PC-3 (cell line): ENCODE measurements around the gene MEAF6. TPM values are rescaled to one million over a fixed set of nuclear protein-coding genes. Genes with fewer than 3 reads are reported as not detected.
A peak's percentile ranks its signal among the peaks of the same experiment; 100 is the strongest.

Source experiments
- ATAC-seq: fragments of 200-7000 bp; cut with Tn5 transposase; 2 replicates; pipeline ENCODE4 v1.9.1; 2020; ENCODE audit warnings: mild to moderate bottlenecking, moderate library complexity
- BruUV-seq: library from RNA; stranded (reverse); fragments of 400-500 nt; replicated peaks from 2 replicates; lab custom pipeline; 2021; lab: Mats Ljungman, UMichigan
- CTCF ChIA-PET: fragments of 300-600 bp; sonication (Branson Sonifier 250); formaldehyde crosslinking; loops from one replicate; lab custom pipeline; 2022; ENCODE audit warnings: antibody characterized with exemption; lab: Charles Lee
- POLR2A ChIA-PET: fragments of 300-600 bp; sonication (Branson Sonifier 250); formaldehyde crosslinking; loops from one replicate; lab custom pipeline; 2022; ENCODE audit warnings: antibody characterized with exemption; ENCODE audit not compliant: unreplicated experiment; lab: Charles Lee
- DNase-seq: peaks from one replicate; pipeline ENCODE4 v3.0.0-alpha.2; 2015
- H2AFZ ChIP-seq: fragments of 300-600 bp; sonication (generic); 2 replicates; pipeline ENCODE4 v1.6.0; 2016; ENCODE audit warnings: antibody characterized with exemption, low read length
- H3F3A ChIP-seq: fragments of 300-600 bp; sonication (generic); one replicate; pipeline ENCODE4 v1.6.0; 2017; ENCODE audit warnings: antibody characterized with exemption, low read length, control low read depth, mild to moderate bottlenecking; ENCODE audit not compliant: unreplicated experiment
- H3K27ac ChIP-seq: fragments of 300-600 bp; sonication (generic); 2 replicates; pipeline ENCODE4 v1.5.1; 2016; ENCODE audit warnings: mild to moderate bottlenecking, low read length
- H3K27me3 ChIP-seq: fragments of 300-600 bp; sonication (generic); 2 replicates; pipeline ENCODE4 v1.6.1; 2016; ENCODE audit warnings: low read length, mixed read lengths
- H3K36me3 ChIP-seq: fragments of 300-600 bp; sonication (generic); 2 replicates; pipeline ENCODE4 v1.6.1; 2016; ENCODE audit warnings: low read depth, mixed run types, low read length, mixed read lengths
- H3K4me1 ChIP-seq: fragments of 300-600 bp; sonication (generic); 2 replicates; pipeline ENCODE4 v1.5.1; 2016; ENCODE audit warnings: low read length; ENCODE audit not compliant: insufficient read depth
- H3K4me2 ChIP-seq: fragments of 300-600 bp; sonication (generic); 2 replicates; pipeline ENCODE4 v1.6.0; 2016; ENCODE audit warnings: low read length
- H3K4me3 ChIP-seq: fragments of 300-600 bp; sonication (generic); 2 replicates; pipeline ENCODE4 v1.5.1; 2016; ENCODE audit warnings: mild to moderate bottlenecking, low read length, mixed read lengths
- H3K79me2 ChIP-seq: fragments of 300-600 bp; sonication (generic); 2 replicates; pipeline ENCODE4 v1.6.1; 2017; ENCODE audit warnings: low read length, mixed read lengths
- H3K9ac ChIP-seq: fragments of 300-600 bp; sonication (generic); 2 replicates; pipeline ENCODE4 v1.6.0; 2016; ENCODE audit warnings: mild to moderate bottlenecking, low read length
- H3K9me2 ChIP-seq: fragments of 300-600 bp; sonication (generic); replicated peaks from 2 replicates; pipeline ENCODE4 v1.6.1; 2016; ENCODE audit warnings: mixed run types, low read length, mixed read lengths
- H3K9me3 ChIP-seq: fragments of 300-600 bp; sonication (generic); 2 replicates; pipeline ENCODE4 v1.6.1; 2016; ENCODE audit warnings: low read length, mixed read lengths
- H4K20me1 ChIP-seq: fragments of 300-600 bp; sonication (generic); 2 replicates; pipeline ENCODE4 v1.6.1; 2016; ENCODE audit warnings: low read length, mixed read lengths
- CTCF ChIP-seq: fragments of 300-600 bp; sonication (generic); conservative IDR thresholded peaks from 2 replicates; pipeline ENCODE4 v1.5.1; 2017; ENCODE audit warnings: antibody characterized with exemption, low read depth, mild to moderate bottlenecking, low read length
- EZH2 ChIP-seq: fragments of 300-600 bp; sonication (generic); IDR thresholded peaks from one replicate; pipeline ENCODE4 v1.6.1; 2017; ENCODE audit warnings: antibody characterized with exemption, mild to moderate bottlenecking, low read length; ENCODE audit not compliant: unreplicated experiment
- EZH2phosphoT487 ChIP-seq: fragments of 300-600 bp; sonication (generic); IDR thresholded peaks from 2 replicates; pipeline ENCODE4 v1.6.1; 2018; ENCODE audit warnings: mild to moderate bottlenecking, antibody characterized with exemption, low read length, borderline replicate concordance
- intact Hi-C: fragments of 100-400 bp; cut with micrococcal nuclease; formaldehyde crosslinking; loops from 2 replicates; pipeline ENCODE4 v1.9.0; 2023
- total RNA-seq: library from RNA; depleted of rRNA; stranded (reverse); fragments of >200 nt; gene quantifications from 2 replicates; pipeline ENCODE4 v1.2.3, GENCODE V29; 2014

Gene MEAF6
- total RNA-seq, 1 experiment from 2014 or later, result 87.0 TPM

GRCh38 chr1:37474697-37475379, 39.7 kb downstream of the MEAF6 start:
- intact Hi-C loops, result loop anchor here (5.0 kb wide), 2 partner anchors 62 to 217 kb away; partner anchors contain the start of gene CDCA8
- peak overlapping the region; percentile 97 for H3K27ac ChIP-seq
- H3K9me3 ChIP-seq, result no peaks in the 10 kb centered on the region
- H3K4me2 ChIP-seq, result peak overlapping the region; percentile 100
- no peaks in the 10 kb centered on the region for H3F3A ChIP-seq
- DNase-seq, result peak; percentile 18
- peaks cover 15% of the 10 kb centered on the region for H3K36me3 ChIP-seq
- no peak for ATAC-seq
- CTCF ChIA-PET, result interaction anchor here (0.6 kb wide), 1 partner anchor 90 kb away, joined by 4 read pairs; no protein-coding TSS in a partner anchor
- no peak for TF ChIP-seq EZH2
- no peak for TF ChIP-seq EZH2phosphoT487
- no peak for TF ChIP-seq CTCF
- H3K4me3 ChIP-seq, result peak overlapping the region; percentile 71
- no peaks in the 10 kb centered on the region for H3K9me2 ChIP-seq
- H2AFZ ChIP-seq, result no peak overlapping the region
- peaks cover 60% of the 10 kb centered on the region for H3K4me1 ChIP-seq
- H3K9ac ChIP-seq, result peak overlapping the region; percentile 89
- H3K27me3 ChIP-seq, result no peaks in the 10 kb centered on the region
- peaks cover 72% of the 10 kb centered on the region for H3K79me2 ChIP-seq
- H4K20me1 ChIP-seq, result peaks cover 16% of the 10 kb centered on the region
- POLR2A ChIA-PET, result interaction anchor here (0.6 to 1.9 kb wide), 3 partner anchors 21 to 1089 kb away, joined by 3 to 12 read pairs (median 5); no protein-coding TSS in a partner anchor
- TSS peak; percentile 53 for BruUV-seq

DNA sequence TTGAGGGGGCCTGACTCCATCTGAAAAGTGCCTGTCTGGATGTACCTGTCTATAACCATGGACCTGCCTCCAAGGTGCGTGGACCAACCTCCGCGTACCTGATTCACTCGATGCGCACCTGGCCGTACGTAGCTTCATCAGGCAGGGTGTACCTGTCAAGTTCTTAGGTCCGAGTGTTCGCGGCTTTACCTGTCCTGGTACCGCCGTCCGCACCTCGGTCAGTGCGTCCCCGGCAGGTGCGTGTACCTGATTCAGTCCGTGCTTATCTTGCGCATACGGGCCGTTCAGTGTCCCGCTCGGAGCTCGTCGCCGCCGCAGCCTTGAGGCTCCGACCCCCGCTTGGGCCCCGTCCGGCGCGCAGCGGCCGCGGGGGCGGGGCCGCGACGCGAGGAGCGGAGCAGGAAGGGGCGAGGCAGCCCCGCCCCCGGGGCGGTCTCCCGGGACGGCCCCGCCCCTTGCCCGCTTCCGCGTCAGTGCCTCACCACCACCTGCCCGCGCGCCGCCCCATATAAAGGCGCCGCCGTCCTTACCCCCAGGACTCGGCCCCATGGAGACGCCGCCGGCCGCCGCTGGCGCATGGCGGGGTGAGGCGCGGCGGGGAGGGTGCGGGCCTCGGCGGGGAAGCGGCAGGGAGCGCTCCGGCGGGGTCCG, 40.4 kb downstream of the MEAF6 start, which contains the start of gene ZC3H12A:
Gene ZC3H12A (plus strand): TSS at position 535 of the 651 bp plus-strand sequence. CDS start 917 bp downstream, outside the sequence.
- Histone ChIP-seq H3K27me3 (no peaks in the 10 kb centered on the region), H3F3A (no peaks in the 10 kb centered on the region), H3K79me2 (peaks cover 68% of the 10 kb centered on the region), H3K4me1 (peaks cover 55% of the 10 kb centered on the region), H3K9me3 (no peaks in the 10 kb centered on the region), H2AFZ (peak within 1 kb of the TSS; percentile 88), H3K9ac (peak within 1 kb of the TSS; percentile 89), H4K20me1 (peaks cover 16% of the 10 kb centered on the region), H3K4me2 (peak within 1 kb of the TSS; percentile 100), H3K27ac (peak within 1 kb of the TSS; percentile 97), H3K36me3 (peaks cover 12% of the 10 kb centered on the region), H3K9me2 (no peaks in the 10 kb centered on the region), H3K4me3 (peak within 1 kb of the TSS; percentile 71)
- BruUV-seq, result no TSS peak
- intact Hi-C loops, result loop anchor here (5.0 kb wide), 1 partner anchor 218 kb away; the partner anchor contains the start of gene CDCA8
- ChIA-PET CTCF (interaction anchor here (0.6 kb wide), 1 partner anchor 63 kb away, joined by 3 read pairs; no protein-coding TSS in a partner anchor), POLR2A (interaction anchor here (1.9 kb wide), 1 partner anchor 22 kb away, joined by 12 read pairs; no protein-coding TSS in a partner anchor)
- TF ChIP-seq EZH2phosphoT487 (no peak), CTCF (no peak), EZH2 (no peak)
- ATAC-seq (peak; percentile 30), DNase-seq (peak; percentile 95)
